Measurements from ENCODE around the gene KICS2. TPM values are rescaled to one million over a fixed set of nuclear protein-coding genes. Genes with fewer than 3 reads are reported as not detected.

KICS2 gene
- total and polyA plus RNA-seq, 3 donors from 2014 or later = 7.9 to 27.9 (median 20.5) TPM

- TF ChIP-seq CTCF (IDR thresholded peaks at IDR 0.05) (no peak), POLR2A (IDR thresholded peaks at IDR 0.05) (no peak)
- no peaks in the 10 kb centered on the region for H3K27me3 ChIP-seq
- H3K36me3 ChIP-seq (ENCODE audit: low read depth, missing control alignments) = no peaks in the 10 kb centered on the region
- intact Hi-C loops (cut with DNase I; ENCODE audit: low total_unique reads) = no loop called here
- H3K4me1 ChIP-seq = no peaks in the 10 kb centered on the region
- DNase-seq = no peak
- H3K27ac ChIP-seq = no peak overlapping the region
- H3K4me3 ChIP-seq = no peak overlapping the region
- no peaks in the 10 kb centered on the region for H3K9me3 ChIP-seq
Observed at GRCh38 chr12:64190140-64190539, 32.0 kb downstream of the KICS2 start.

GRCh38 chr12:64189530-64189929, 32.6 kb downstream of the KICS2 start:
- intact Hi-C loops (cut with DNase I; ENCODE audit: low total_unique reads) = loop anchor here (10.0 kb wide), 1 partner anchor 345 kb away; the partner anchor contains the start of gene SRGAP1

GRCh38 chr12:64187794-64188193, 34.3 kb downstream of the KICS2 start:
- Histone ChIP-seq H3K27ac (no peak overlapping the region), H3K4me1 (no peaks in the 10 kb centered on the region), H3K9me3 (no peaks in the 10 kb centered on the region), H3K36me3 (ENCODE audit: low read depth, missing control alignments) (no peaks in the 10 kb centered on the region), H3K4me3 (no peak overlapping the region), H3K27me3 (no peaks in the 10 kb centered on the region)
- 80 to 85% methylated on average over 2 of the region's 2 CpGs for WGBS, 2 donors
- TF ChIP-seq CTCF (IDR thresholded peaks at IDR 0.05) (no peak), POLR2A (IDR thresholded peaks at IDR 0.05) (no peak)
- intact Hi-C loops (cut with DNase I; ENCODE audit: low total_unique reads) = loop anchor here (10.0 kb wide), 1 partner anchor 343 kb away; the partner anchor contains the start of gene SRGAP1
- DNase-seq = no peak

More at GRCh38 chr12:64189530-64189929, 32.6 kb downstream of the KICS2 start:
- 79 to 94% methylated on average over 1 of the region's 1 CpG for WGBS, 2 donors
- Histone ChIP-seq H3K27me3 (no peaks in the 10 kb centered on the region), H3K4me3 (no peak overlapping the region), H3K27ac (no peak overlapping the region), H3K9me3 (no peaks in the 10 kb centered on the region), H3K36me3 (ENCODE audit: low read depth, missing control alignments) (no peaks in the 10 kb centered on the region), H3K4me1 (no peaks in the 10 kb centered on the region)
- no peak for DNase-seq
- TF ChIP-seq CTCF (IDR thresholded peaks at IDR 0.05) (no peak), POLR2A (IDR thresholded peaks at IDR 0.05) (no peak)

GRCh38 chr12:64187370-64187769, 34.7 kb downstream of the KICS2 start:
- TF ChIP-seq CTCF (IDR thresholded peaks at IDR 0.05) (no peak), POLR2A (IDR thresholded peaks at IDR 0.05) (no peak)
- H3K36me3 ChIP-seq (ENCODE audit: low read depth, missing control alignments) = no peaks in the 10 kb centered on the region
- DNase-seq = no peak
- H3K27me3 ChIP-seq = no peaks in the 10 kb centered on the region
- intact Hi-C loops (cut with DNase I; ENCODE audit: low total_unique reads) = loop anchor here (10.0 kb wide), 1 partner anchor 343 kb away; the partner anchor contains the start of gene SRGAP1
- no peaks in the 10 kb centered on the region for H3K4me1 ChIP-seq
- 79 to 84% methylated on average over 3 of the region's 3 CpGs for WGBS, 2 donors
- no peaks in the 10 kb centered on the region for H3K9me3 ChIP-seq
- H3K4me3 ChIP-seq = no peak overlapping the region
- H3K27ac ChIP-seq = no peak overlapping the region

GRCh38 chr12:64186789-64187188, 35.3 kb downstream of the KICS2 start:
- Histone ChIP-seq H3K9me3 (no peaks in the 10 kb centered on the region), H3K4me1 (no peaks in the 10 kb centered on the region), H3K4me3 (no peak overlapping the region), H3K27me3 (no peaks in the 10 kb centered on the region), H3K27ac (no peak overlapping the region), H3K36me3 (ENCODE audit: low read depth, missing control alignments) (no peaks in the 10 kb centered on the region)
- intact Hi-C loops (cut with DNase I; ENCODE audit: low total_unique reads) = loop anchor here (10.0 kb wide), 1 partner anchor 342 kb away; the partner anchor contains the start of gene SRGAP1
- 91 to 92% methylated on average over 2 of the region's 2 CpGs for WGBS, 2 donors
- TF ChIP-seq POLR2A (IDR thresholded peaks at IDR 0.05) = no peak
- no peak for DNase-seq
